Transverse colon (tissue), 4 donors: ENCODE data around the gene BCKDHA. TPM values are rescaled to one million over a fixed set of nuclear protein-coding genes. Genes with fewer than 3 reads are reported as not detected.

Experiments used
- DNase-seq: peaks from one replicate; pipeline ENCODE4 v3.0.0-alpha.2; 2019
- H3K27ac ChIP-seq, 4 donors: fragments of 200-600 bp; sonication (generic); 2 replicates each; pipeline ENCODE4 v1.5.1; 2016 to 2018; ENCODE audit warnings: inconsistent platforms in 4 of 4
- H3K27me3 ChIP-seq: fragments of 200-600 bp; sonication (generic); 2 replicates; pipeline ENCODE4 v1.5.1; 2017; ENCODE audit warnings: inconsistent platforms
- H3K36me3 ChIP-seq, 4 donors: fragments of 200-600 bp; sonication (generic); 2 replicates each; pipeline ENCODE4 v1.5.1; 2017 to 2019; ENCODE audit warnings: inconsistent platforms in 4 of 4
- H3K4me1 ChIP-seq, 4 donors: fragments of 200-600 bp; sonication (generic); 2 replicates each; pipeline ENCODE4 v1.5.1; 2017 to 2020; ENCODE audit warnings: inconsistent platforms in 4 of 4
- H3K4me3 ChIP-seq, 4 donors: fragments of 200-600 bp; sonication (generic); 1 replicate in 1 of 4; 2 replicates in 3 of 4; pipeline versions ENCODE4 v1.5.1 to v1.6.1; 2017 to 2019; ENCODE audit warnings: inconsistent platforms in 4 of 4
- H3K9me3 ChIP-seq, 2 donors: fragments of 200-600 bp; sonication (generic); 2 replicates each; pipeline ENCODE4 v1.5.1; 2017 to 2019; ENCODE audit warnings: inconsistent platforms in 2 of 2
- EP300 ChIP-seq: sonication (generic); formaldehyde crosslinking; IDR thresholded peaks from one replicate; pipeline ENCODE4 v1.6.1; 2017; ENCODE audit warnings: antibody characterized with exemption, low read depth
- POLR2A ChIP-seq: fragments of 450-650 bp; IDR thresholded peaks from one replicate; pipeline ENCODE4 v1.6.1; 2016; ENCODE audit warnings: antibody characterized with exemption, mild to moderate bottlenecking, moderate library complexity
- POLR2AphosphoS5 ChIP-seq, 3 donors: sonication (generic); formaldehyde crosslinking; IDR thresholded peaks; one replicate each; pipeline ENCODE4 v1.6.1; 2016; ENCODE audit warnings: antibody characterized with exemption in 3 of 3
- WGBS, 2 donors: methylation state at CpG; one replicate each; pipeline ENCODE4 v1.1.5; 2018; ENCODE audit warnings: low coverage in 1 of 2; 5-methylcytosine and 5-hydroxymethylcytosine counted together
- in situ Hi-C, 4 donors: fragments of 200-750 bp; cut with MboI; loops; one replicate each; pipeline versions ENCODE4 v1.15.0 to v1.15.1; 2017; ENCODE audit warnings: low sequenced_read_pairs in 3 of 4, low pct_ligation_motif_present in 1 of 4, low pct_unique_long_range_greater_than_20kb in 1 of 4
- intact Hi-C: fragments of 100-400 bp; cut with DNase I; formaldehyde crosslinking; loops from one replicate; pipeline ENCODE4 v1.15.1; 2023; ENCODE audit warnings: low total_unique reads
- total RNA-seq, 4 donors: library from RNA; depleted of rRNA; stranded (reverse); fragments of >200 nt; gene quantifications; one replicate each; pipeline ENCODE4 v1.1.0, GENCODE V29; 2016
- TF ChIP-seq, protein P1 (sequence below), 5 experiments: fragments of 200-600 bp in 3 of 5; fragments of 450-650 bp in 2 of 5; sonication (generic) in 3 of 5; IDR thresholded peaks; 1 replicate in 2 of 5; 2 replicates in 3 of 5; pipeline ENCODE4 v1.5.1; 2016 to 2017; ENCODE audit warnings: antibody characterized with exemption in 5 of 5, inconsistent platforms in 3 of 5, mild to moderate bottlenecking in 2 of 5, moderate library complexity in 1 of 5

Gene BCKDHA
- total RNA-seq, 4 donors from 2014 or later = 12.0 to 29.9 (median 20.9) TPM

DNA sequence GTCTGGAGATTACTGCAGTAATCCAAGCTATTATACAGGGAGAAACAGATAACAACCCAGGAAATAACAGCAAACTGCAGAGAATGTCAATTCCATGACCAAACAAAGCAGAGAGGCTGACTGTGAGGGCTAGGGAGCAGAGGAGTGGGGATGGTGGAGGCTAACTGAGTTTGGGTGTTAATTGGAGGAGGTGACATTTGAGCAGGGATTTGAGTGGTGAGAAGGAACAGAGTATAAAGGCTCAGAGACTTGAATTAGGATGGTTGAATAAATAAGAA is 39.0 kb downstream of the BCKDHA start:
- no peak overlapping the region for H3K4me3 ChIP-seq
- H3K36me3 ChIP-seq = peaks cover 0 to 3% (median 0%) of the 10 kb centered on the region in 4 donors
- H3K9me3 ChIP-seq = no peaks in the 10 kb centered on the region
- peak overlapping the region in 2 of 4 donors; percentile 1 to 34 for H3K27ac ChIP-seq
- TF ChIP-seq EP300 = no peak
- TF ChIP-seq POLR2A = no peak
- peak in 1 of 3 donors; percentile 6 for TF ChIP-seq POLR2AphosphoS5 (IDR thresholded peaks at IDR 0.05)
- in situ Hi-C loops = no loop called here
- peaks cover 0 to 20% (median 5%) of the 10 kb centered on the region in 4 donors for H3K4me1 ChIP-seq
- intact Hi-C loops = no loop called here
- DNase-seq = no peak
- H3K27me3 ChIP-seq = no peaks in the 10 kb centered on the region

DNA sequence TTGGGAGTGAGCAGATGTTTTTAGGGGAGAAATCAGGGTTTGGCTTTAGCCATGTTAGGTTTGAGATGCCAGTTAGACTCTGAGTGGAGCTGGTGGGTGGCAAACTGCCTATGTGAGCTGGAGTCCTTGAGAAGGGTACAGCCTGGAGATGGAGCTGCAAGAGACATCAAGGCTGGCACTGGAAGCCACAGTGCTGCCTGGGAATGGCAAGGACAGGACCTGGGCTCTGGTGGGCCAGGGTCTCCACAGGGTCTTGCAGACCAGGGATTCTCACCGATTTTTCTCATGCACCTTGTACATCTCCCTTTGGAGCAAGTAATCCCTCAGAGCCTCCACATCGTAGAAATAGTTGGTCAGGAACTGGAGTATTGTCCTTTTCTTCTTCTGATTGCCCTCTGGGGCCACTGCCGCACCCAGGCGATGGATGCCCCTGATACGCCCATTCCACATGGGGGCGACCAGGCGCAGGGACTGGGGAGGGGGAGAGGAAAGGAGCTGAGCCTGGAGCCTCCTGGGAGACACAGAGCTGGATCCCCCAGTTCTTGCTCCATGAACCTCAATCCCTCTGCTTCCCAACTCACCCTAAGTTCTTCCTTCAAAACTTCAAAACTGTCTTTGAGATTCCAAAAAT is 40.4 kb downstream of the BCKDHA start:
- 94% methylated on average over 7 of the region's 7 CpGs; no CpG with 5 or more reads in 1 of the 2 donors for WGBS, 2 donors
- intact Hi-C loops (no loop called here), in situ Hi-C loops (no loop called here)
- Histone ChIP-seq H3K4me3 (no peak overlapping the region), H3K27ac (no peak overlapping the region), H3K9me3 (no peaks in the 10 kb centered on the region), H3K4me1 (peaks cover 0 to 20% (median 5%) of the 10 kb centered on the region in 4 donors), H3K36me3 (peaks cover 0 to 3% (median 0%) of the 10 kb centered on the region in 4 donors), H3K27me3 (no peaks in the 10 kb centered on the region)
- TF ChIP-seq EP300 (no peak), POLR2AphosphoS5 (IDR thresholded peaks at IDR 0.05) (no peak), POLR2A (no peak)
- TF ChIP-seq, protein P1, sequence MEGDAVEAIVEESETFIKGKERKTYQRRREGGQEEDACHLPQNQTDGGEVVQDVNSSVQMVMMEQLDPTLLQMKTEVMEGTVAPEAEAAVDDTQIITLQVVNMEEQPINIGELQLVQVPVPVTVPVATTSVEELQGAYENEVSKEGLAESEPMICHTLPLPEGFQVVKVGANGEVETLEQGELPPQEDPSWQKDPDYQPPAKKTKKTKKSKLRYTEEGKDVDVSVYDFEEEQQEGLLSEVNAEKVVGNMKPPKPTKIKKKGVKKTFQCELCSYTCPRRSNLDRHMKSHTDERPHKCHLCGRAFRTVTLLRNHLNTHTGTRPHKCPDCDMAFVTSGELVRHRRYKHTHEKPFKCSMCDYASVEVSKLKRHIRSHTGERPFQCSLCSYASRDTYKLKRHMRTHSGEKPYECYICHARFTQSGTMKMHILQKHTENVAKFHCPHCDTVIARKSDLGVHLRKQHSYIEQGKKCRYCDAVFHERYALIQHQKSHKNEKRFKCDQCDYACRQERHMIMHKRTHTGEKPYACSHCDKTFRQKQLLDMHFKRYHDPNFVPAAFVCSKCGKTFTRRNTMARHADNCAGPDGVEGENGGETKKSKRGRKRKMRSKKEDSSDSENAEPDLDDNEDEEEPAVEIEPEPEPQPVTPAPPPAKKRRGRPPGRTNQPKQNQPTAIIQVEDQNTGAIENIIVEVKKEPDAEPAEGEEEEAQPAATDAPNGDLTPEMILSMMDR (IDR thresholded peaks at IDR 0.05) = no peak
- DNase-seq = no peak

DNA sequence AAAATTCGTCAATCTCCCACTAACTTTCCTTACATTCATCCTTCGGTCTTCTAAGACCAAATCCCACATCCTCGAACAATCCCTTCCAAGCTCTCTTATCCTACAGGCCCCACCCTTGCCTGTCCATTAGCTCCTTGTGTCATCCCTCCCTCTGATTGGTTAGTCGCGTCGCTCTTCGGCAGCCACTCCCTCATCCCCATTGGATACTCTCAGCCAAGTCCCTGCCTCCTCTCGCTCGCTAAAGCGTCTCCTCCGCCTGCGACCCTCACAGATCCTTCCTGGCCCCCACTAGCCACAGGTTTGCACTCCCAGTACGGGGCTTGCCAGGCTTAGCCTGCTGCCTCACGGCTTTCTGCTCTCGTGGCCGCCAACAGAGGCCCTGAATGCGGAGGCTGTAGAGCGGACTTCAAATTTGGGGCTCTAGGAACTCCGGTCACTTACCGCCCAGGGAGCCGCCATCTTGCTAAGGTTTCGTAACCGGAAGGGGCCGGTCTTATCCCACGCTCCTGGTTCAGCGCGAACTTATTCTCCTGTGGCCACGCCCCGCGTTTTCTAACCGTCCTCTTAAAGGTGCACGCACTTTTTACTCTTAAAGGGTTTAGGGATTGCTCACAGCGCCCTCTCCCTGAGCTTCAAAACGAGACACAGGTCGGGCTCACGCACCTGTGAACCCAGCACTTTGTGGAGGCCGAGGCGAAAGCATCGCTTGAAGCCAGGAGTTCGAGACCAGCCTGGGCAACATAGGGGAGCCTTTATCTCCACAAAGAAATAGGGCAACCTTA is 42.0 kb downstream of the BCKDHA start, which contains the start of gene DMAC2:
TSS of gene DMAC2 (minus strand) at position 472 of the 782 bp plus-strand sequence. CDS start at position 459, 13 bp downstream.
- WGBS, 2 donors = 0% methylated on average over 8 to 40 of the region's 40 CpGs
- peaks cover 0 to 20% (median 5%) of the 10 kb centered on the region in 4 donors for H3K4me1 ChIP-seq
- intact Hi-C loops = no loop called here

DNA sequence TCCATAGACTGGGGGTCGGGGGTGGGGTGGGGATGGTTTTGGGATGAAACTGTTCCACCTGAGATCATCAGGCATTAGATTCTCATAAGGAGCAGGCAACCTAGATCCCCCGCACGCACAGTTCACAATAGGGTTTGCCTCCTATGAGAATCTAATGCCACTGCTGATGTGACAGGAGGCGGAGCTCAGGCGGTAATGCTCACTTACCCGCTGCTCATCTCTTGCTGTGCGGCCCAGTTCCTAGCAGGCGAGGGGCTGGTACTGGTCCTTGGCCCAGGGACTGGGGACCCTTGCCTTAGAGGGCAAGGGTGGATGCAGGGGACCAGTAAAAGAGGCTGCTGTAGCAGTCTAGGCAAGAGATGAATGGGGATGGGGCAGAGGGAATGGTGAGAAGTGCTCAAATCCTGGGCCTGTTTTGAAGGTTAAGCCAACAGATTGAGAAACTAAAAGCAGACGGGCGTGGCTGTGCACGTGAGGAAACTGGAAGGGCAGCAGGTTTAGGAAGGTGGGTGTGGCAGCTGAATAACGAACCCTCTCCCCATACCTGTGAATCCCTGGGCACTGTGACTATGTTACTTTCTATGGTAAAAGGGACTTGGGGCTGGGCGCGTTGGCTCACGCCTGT is 43.8 kb downstream of the BCKDHA start:
- H3K4me1 ChIP-seq = peaks cover 0 to 17% (median 5%) of the 10 kb centered on the region in 4 donors
- H3K9me3 ChIP-seq = no peaks in the 10 kb centered on the region
- H3K27me3 ChIP-seq = no peaks in the 10 kb centered on the region
- H3K27ac ChIP-seq = no peak overlapping the region
- peaks cover 0 to 3% (median 0%) of the 10 kb centered on the region in 4 donors for H3K36me3 ChIP-seq
- intact Hi-C loops = no loop called here
- peak; percentile 8 for DNase-seq
- WGBS, 2 donors = 76 to 83% methylated on average over 1 to 15 of the region's 15 CpGs
- in situ Hi-C loops = loop anchor here in 1 of 4 donors (10.0 kb wide), 1 partner anchor 133 kb away; the partner anchor contains the start of gene CEACAM21
- H3K4me3 ChIP-seq = no peak overlapping the region
- no peak for TF ChIP-seq EP300
- no peak for TF ChIP-seq POLR2AphosphoS5 (IDR thresholded peaks at IDR 0.05)
- TF ChIP-seq POLR2A = no peak
- TF ChIP-seq, protein P1 (IDR thresholded peaks at IDR 0.05) = no peak

More for the DNA sequence above, 42.0 kb downstream of the BCKDHA start, which contains the start of gene DMAC2:
- Histone ChIP-seq H3K9me3 (no peaks in the 10 kb centered on the region), H3K4me3 (peak within 1 kb of the TSS; percentile 64 to 88 (median 80)), H3K27me3 (no peaks in the 10 kb centered on the region), H3K36me3 (peaks cover 0 to 3% (median 0%) of the 10 kb centered on the region in 4 donors), H3K27ac (peak within 1 kb of the TSS; percentile 94 to 99 (median 97))
- DNase-seq = peak; percentile 99
- TF ChIP-seq EP300 (no peak), POLR2A (peak; percentile 82), POLR2AphosphoS5 (IDR thresholded peaks at IDR 0.05) (peak; percentile 59 to 87 (median 83))
- TF ChIP-seq, protein P1 (IDR thresholded peaks at IDR 0.05) = peak; percentile 37 to 57 (median 41)
- in situ Hi-C loops = loop anchor here in 1 of 4 donors (10.0 kb wide), 1 partner anchor 135 kb away; the partner anchor contains the start of gene CEACAM21
